MM.1S (cell line): Measurements from ENCODE around the gene RAB21.

ENCODE experiments used
- CTCF ChIP-seq: fragments of 300-600 bp; sonication (generic); IDR thresholded peaks from 2 replicates; pipeline ENCODE4 v1.5.1; 2016; ENCODE audit warnings: antibody characterized with exemption, low read length, mixed read lengths
- EZH2 ChIP-seq: fragments of 300-600 bp; sonication (generic); optimal IDR thresholded peaks from 2 replicates; pipeline ENCODE3; 2017; ENCODE audit warnings: low read depth, mild to moderate bottlenecking, antibody characterized with exemption, low read length, mixed read lengths
- EZH2phosphoT487 ChIP-seq: fragments of 300-600 bp; sonication (generic); IDR thresholded peaks from 2 replicates; pipeline ENCODE4 v1.6.1; 2018; ENCODE audit warnings: antibody characterized with exemption, low read length

GRCh38 chr12:71731439-71732356, 23.0 kb upstream of the RAB21 start:
- TF ChIP-seq CTCF (no peak), EZH2 (no peak), EZH2phosphoT487 (no peak)
